ENCODE measurements around the gene FAM229A.

DNA sequence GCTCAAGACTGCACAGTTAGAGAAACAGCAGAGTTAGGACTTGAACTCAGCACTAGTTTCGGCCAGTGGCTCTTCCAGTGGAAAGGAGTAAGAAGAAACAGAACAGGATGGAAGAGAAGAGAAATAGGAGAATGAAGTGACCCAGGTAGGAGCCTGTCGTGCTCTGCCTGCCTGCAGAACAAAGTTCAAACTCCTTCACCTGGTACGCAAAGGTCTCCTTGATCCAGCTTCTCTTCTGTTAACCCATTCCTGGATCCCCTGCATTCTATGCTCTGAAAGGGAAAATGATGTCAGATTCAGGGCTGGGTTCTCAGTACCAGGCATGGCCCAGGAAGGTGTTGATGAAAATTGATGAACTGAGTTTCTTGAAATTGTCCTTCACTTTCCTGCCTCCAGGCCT lies 3.9 kb downstream of the FAM229A start:
- TF ChIP-seq, protein P1, sequence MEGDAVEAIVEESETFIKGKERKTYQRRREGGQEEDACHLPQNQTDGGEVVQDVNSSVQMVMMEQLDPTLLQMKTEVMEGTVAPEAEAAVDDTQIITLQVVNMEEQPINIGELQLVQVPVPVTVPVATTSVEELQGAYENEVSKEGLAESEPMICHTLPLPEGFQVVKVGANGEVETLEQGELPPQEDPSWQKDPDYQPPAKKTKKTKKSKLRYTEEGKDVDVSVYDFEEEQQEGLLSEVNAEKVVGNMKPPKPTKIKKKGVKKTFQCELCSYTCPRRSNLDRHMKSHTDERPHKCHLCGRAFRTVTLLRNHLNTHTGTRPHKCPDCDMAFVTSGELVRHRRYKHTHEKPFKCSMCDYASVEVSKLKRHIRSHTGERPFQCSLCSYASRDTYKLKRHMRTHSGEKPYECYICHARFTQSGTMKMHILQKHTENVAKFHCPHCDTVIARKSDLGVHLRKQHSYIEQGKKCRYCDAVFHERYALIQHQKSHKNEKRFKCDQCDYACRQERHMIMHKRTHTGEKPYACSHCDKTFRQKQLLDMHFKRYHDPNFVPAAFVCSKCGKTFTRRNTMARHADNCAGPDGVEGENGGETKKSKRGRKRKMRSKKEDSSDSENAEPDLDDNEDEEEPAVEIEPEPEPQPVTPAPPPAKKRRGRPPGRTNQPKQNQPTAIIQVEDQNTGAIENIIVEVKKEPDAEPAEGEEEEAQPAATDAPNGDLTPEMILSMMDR (IDR thresholded peaks at IDR 0.05) = no peak
- TF ChIP-seq POLR2A (IDR thresholded peaks at IDR 0.05) = no peak
